NB4 (cell line): ENCODE data around the gene ST3GAL4.

ENCODE experiments used
- POLR2A ChIP-seq: IDR thresholded peaks from 2 replicates; pipeline ENCODE4 v1.6.1; 2011; ENCODE audit warnings: mild to moderate bottlenecking; ENCODE audit not compliant: insufficient read length; ENCODE audit errors: extremely low read depth
- TF ChIP-seq, protein P1 (sequence below): IDR thresholded peaks from one replicate; pipeline ENCODE4 v1.5.1; 2012; ENCODE audit warnings: low read depth, low read length

DNA sequence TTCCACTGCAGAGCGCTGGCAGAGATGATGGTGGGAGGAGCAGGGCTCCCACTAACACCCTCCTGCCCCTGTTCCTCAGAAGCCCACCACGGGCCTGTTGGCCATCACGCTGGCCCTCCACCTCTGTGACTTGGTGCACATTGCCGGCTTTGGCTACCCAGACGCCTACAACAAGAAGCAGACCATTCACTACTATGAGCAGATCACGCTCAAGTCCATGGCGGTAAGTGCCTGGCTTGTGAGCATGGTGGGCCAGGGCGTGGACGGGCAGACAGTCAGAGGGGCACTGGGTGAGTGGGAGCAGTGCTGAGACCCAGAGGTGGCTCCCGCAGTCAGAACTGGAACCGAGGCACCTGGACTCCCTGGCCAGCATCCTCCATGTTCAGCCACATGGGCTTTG is 57.9 kb downstream of the ST3GAL4 start:
- TF ChIP-seq, protein P1, sequence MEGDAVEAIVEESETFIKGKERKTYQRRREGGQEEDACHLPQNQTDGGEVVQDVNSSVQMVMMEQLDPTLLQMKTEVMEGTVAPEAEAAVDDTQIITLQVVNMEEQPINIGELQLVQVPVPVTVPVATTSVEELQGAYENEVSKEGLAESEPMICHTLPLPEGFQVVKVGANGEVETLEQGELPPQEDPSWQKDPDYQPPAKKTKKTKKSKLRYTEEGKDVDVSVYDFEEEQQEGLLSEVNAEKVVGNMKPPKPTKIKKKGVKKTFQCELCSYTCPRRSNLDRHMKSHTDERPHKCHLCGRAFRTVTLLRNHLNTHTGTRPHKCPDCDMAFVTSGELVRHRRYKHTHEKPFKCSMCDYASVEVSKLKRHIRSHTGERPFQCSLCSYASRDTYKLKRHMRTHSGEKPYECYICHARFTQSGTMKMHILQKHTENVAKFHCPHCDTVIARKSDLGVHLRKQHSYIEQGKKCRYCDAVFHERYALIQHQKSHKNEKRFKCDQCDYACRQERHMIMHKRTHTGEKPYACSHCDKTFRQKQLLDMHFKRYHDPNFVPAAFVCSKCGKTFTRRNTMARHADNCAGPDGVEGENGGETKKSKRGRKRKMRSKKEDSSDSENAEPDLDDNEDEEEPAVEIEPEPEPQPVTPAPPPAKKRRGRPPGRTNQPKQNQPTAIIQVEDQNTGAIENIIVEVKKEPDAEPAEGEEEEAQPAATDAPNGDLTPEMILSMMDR: no peak
- TF ChIP-seq POLR2A: no peak
